DOHH2 (cell line): ENCODE measurements around the gene TGM3.

Experiments used
- H3F3A ChIP-seq: fragments of 200-600 bp; sonication (generic), shearing (Covaris generic); 2 replicates; pipeline ENCODE4 v1.6.0; 2016; ENCODE audit warnings: antibody characterized with exemption, mild to moderate bottlenecking; ENCODE audit not compliant: control insufficient read depth, insufficient read depth
- H3K27ac ChIP-seq: fragments of 200-600 bp; sonication (generic); 2 replicates; pipeline ENCODE4 v1.5.1; 2014; ENCODE audit warnings: low read depth, mild to moderate bottlenecking, low read length, moderate library complexity
- H3K27me3 ChIP-seq: fragments of 200-600 bp; sonication (generic); 2 replicates; pipeline ENCODE4 v1.6.1; 2014; ENCODE audit warnings: mild to moderate bottlenecking, low read length, mixed read lengths; ENCODE audit not compliant: control insufficient read depth
- H3K36me3 ChIP-seq: fragments of 200-600 bp; sonication (generic); 2 replicates; pipeline ENCODE4 v1.6.1; 2014; ENCODE audit warnings: mild to moderate bottlenecking, low read length, moderate library complexity, mixed read lengths; ENCODE audit not compliant: control insufficient read depth
- H3K4me1 ChIP-seq: fragments of 200-600 bp; sonication (generic); 2 replicates; pipeline ENCODE4 v1.6.1; 2014; ENCODE audit warnings: mild to moderate bottlenecking, low read length, mixed read lengths; ENCODE audit not compliant: control insufficient read depth
- H3K4me2 ChIP-seq: fragments of 200-600 bp; sonication (generic); 2 replicates; pipeline ENCODE4 v1.6.0; 2014; ENCODE audit warnings: mild to moderate bottlenecking, low read length, moderate library complexity
- H3K4me3 ChIP-seq: fragments of 200-600 bp; sonication (generic); 2 replicates; pipeline ENCODE4 v1.5.1; 2014; ENCODE audit warnings: mild to moderate bottlenecking, low read length, mixed read lengths
- H3K79me2 ChIP-seq: fragments of 200-600 bp; sonication (generic); 2 replicates; pipeline ENCODE4 v1.6.1; 2014; ENCODE audit warnings: mild to moderate bottlenecking, low read length, mixed read lengths; ENCODE audit not compliant: control insufficient read depth
- H3K9me2 ChIP-seq: fragments of 200-600 bp; sonication (generic); replicated peaks from 2 replicates; pipeline ENCODE4 v1.6.1; 2014; ENCODE audit warnings: mild to moderate bottlenecking, low read length, mixed read lengths; ENCODE audit not compliant: control insufficient read depth
- H3K9me3 ChIP-seq: fragments of 200-600 bp; sonication (generic); 2 replicates; pipeline ENCODE4 v1.6.1; 2014; ENCODE audit warnings: antibody characterized with exemption, low read length, mixed read lengths; ENCODE audit not compliant: control insufficient read depth, insufficient read depth
- H4K20me1 ChIP-seq: fragments of 200-600 bp; sonication (generic); 2 replicates; pipeline ENCODE4 v1.6.0; 2014; ENCODE audit warnings: low read depth, mild to moderate bottlenecking, antibody characterized with exemption, low read length, moderate library complexity; ENCODE audit not compliant: control insufficient read depth, insufficient read depth
- EZH2phosphoT487 ChIP-seq: fragments of 200-600 bp; sonication (generic); IDR thresholded peaks from 2 replicates; pipeline ENCODE4 v1.6.1; 2017; ENCODE audit warnings: borderline replicate concordance, mild to moderate bottlenecking, antibody characterized with exemption, low read length, moderate library complexity, mixed read lengths
- TF ChIP-seq, protein P1 (sequence below): fragments of 200-600 bp; sonication (generic); IDR thresholded peaks from one replicate; pipeline ENCODE4 v1.5.1; 2014; ENCODE audit warnings: antibody characterized with exemption, mild to moderate bottlenecking, low read depth, low read length; ENCODE audit not compliant: poor library complexity, severe bottlenecking

TGM3 gene

DNA sequence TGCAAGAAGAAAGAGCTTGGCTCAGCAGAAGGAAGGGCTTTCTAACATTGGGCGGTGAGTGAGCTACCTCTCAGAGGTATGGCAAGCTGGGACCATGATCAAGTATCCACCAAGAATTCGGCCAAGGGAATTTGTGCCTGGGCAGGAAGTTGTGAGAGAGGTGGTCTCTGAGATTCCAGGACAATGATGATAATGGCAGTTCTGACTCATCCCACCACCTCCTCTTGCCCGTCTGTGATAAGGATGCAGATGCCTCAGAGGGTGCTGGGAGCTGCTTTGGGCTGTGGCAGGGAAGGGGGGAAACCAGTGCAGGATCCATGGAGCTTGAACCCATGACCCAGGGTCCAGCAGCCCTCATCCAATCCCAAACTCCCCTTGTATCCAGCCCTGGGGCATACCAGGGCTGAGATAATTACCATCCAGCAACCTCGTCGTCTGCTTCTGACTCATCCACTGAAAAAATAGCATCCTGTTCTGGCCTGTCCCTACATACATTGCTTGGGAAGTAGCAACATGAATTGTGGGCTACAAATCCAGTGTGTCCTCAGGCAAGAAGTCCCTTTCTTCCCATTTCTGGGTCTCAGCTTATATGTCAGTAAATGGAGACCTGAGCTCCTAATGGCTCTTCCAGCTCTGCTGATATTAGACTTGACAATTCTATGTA is 90.8 kb downstream of the TGM3 start:
- Histone ChIP-seq H3F3A (no peaks in the 10 kb centered on the region), H3K27ac (no peak overlapping the region), H3K9me3 (peaks cover 10% of the 10 kb centered on the region), H3K79me2 (no peaks in the 10 kb centered on the region), H3K4me2 (no peak overlapping the region), H3K27me3 (no peaks in the 10 kb centered on the region), H3K4me3 (no peak overlapping the region), H3K9me2 (no peaks in the 10 kb centered on the region), H3K36me3 (no peaks in the 10 kb centered on the region), H3K4me1 (peaks cover 6% of the 10 kb centered on the region; the same call in 1 of the 2 replicates), H4K20me1 (no peaks in the 10 kb centered on the region)
- TF ChIP-seq, protein P1, sequence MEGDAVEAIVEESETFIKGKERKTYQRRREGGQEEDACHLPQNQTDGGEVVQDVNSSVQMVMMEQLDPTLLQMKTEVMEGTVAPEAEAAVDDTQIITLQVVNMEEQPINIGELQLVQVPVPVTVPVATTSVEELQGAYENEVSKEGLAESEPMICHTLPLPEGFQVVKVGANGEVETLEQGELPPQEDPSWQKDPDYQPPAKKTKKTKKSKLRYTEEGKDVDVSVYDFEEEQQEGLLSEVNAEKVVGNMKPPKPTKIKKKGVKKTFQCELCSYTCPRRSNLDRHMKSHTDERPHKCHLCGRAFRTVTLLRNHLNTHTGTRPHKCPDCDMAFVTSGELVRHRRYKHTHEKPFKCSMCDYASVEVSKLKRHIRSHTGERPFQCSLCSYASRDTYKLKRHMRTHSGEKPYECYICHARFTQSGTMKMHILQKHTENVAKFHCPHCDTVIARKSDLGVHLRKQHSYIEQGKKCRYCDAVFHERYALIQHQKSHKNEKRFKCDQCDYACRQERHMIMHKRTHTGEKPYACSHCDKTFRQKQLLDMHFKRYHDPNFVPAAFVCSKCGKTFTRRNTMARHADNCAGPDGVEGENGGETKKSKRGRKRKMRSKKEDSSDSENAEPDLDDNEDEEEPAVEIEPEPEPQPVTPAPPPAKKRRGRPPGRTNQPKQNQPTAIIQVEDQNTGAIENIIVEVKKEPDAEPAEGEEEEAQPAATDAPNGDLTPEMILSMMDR = no peak

GRCh38 chr20:2387180-2387577 is 91.4 kb downstream of the TGM3 start:
- H3K4me1 ChIP-seq = peaks cover 6% of the 10 kb centered on the region; the same call in 1 of the 2 replicates
- H3K4me3 ChIP-seq = no peak overlapping the region
- H3K79me2 ChIP-seq = no peaks in the 10 kb centered on the region
- no peaks in the 10 kb centered on the region for H4K20me1 ChIP-seq
- no peaks in the 10 kb centered on the region for H3K36me3 ChIP-seq
- H3K27me3 ChIP-seq = no peaks in the 10 kb centered on the region
- no peak overlapping the region for H3K4me2 ChIP-seq
- TF ChIP-seq, protein P1 = peak; percentile 77
- no peak for TF ChIP-seq EZH2phosphoT487
- no peaks in the 10 kb centered on the region for H3F3A ChIP-seq
- peaks cover 10% of the 10 kb centered on the region for H3K9me3 ChIP-seq
- H3K9me2 ChIP-seq = no peaks in the 10 kb centered on the region
- H3K27ac ChIP-seq = no peak overlapping the region

DNA sequence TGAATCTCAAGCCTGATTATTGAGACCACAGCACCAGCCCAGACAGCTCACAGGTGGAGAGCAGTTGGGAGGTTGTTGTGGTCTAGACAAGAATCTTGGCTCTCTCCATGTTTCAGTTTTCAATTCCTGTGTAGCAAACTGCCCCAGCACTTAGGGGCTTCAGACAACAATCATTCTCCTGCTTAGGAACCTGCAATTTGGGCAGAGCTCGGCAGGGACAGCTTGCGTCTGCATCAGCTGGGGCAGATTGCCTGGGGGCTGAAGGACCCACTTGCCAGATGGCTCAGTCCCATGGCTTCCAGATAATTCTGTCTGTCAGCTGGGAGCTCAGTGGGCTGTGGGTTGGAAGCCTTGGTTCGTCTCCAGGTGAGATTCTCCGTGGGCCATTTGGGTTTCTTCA is 91.8 kb downstream of the TGM3 start:
- Histone ChIP-seq H3K9me2 (no peaks in the 10 kb centered on the region), H3K79me2 (no peaks in the 10 kb centered on the region), H3K4me2 (no peak overlapping the region), H3K4me1 (peaks cover 6% of the 10 kb centered on the region; the same call in 1 of the 2 replicates), H4K20me1 (no peaks in the 10 kb centered on the region), H3K27ac (no peak overlapping the region), H3K27me3 (no peaks in the 10 kb centered on the region), H3K9me3 (peaks cover 10% of the 10 kb centered on the region), H3F3A (no peaks in the 10 kb centered on the region), H3K4me3 (no peak overlapping the region), H3K36me3 (no peaks in the 10 kb centered on the region)
- TF ChIP-seq, protein P1 = no peak
- TF ChIP-seq EZH2phosphoT487 = no peak
